HG03575 (cell line): ENCODE data around the gene AKNAD1.
"Not testable (repeated sequence)": the region's sequence is repeated elsewhere in the genome, so short reads cannot be mapped to it uniquely, and the experiment has no call there.

Experiments used
- ATAC-seq: cut with Tn5 transposase; IDR thresholded peaks from one replicate; pipeline ENCODE4 v1.9.1; 2021; ENCODE audit not compliant: unreplicated experiment, insufficient number of reproducible peaks, low FRiP score; ENCODE audit errors: extremely low read depth

Gene AKNAD1, protein sequence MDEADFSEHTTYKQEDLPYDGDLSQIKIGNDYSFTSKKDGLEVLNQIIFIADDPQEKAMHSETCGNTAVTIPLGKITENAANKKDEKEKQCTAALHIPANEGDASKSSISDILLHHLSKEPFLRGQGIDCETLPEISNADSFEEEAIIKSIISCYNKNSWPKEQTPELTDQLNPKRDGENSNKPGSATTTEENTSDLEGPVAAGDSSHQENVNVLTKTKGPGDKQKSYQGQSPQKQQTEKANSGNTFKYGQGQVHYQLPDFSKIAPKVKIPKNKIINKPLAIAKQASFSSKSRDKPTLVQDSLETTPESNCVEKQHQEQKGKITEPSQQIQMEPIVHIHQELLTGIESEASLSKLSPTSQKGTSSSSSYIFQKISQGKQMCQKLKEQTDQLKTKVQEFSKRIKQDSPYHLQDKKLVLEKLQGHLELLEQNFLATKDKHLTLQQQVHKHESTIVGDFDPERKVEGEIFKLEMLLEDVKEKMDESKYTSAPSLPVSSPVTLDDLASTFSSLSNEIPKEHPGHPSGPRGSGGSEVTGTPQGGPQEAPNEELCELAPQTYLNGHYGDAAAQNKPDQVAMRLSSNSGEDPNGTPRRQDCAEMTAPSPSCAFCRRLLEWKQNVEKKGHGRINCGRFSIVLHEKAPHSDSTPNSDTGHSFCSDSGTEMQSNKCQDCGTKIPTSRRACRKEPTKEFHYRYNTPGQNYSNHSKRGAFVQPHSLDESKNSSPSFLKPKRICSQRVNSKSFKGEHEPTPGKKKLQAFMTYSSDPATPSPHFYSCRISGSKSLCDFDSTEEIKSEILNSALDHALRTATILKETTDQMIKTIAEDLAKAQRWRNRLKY

DNA sequence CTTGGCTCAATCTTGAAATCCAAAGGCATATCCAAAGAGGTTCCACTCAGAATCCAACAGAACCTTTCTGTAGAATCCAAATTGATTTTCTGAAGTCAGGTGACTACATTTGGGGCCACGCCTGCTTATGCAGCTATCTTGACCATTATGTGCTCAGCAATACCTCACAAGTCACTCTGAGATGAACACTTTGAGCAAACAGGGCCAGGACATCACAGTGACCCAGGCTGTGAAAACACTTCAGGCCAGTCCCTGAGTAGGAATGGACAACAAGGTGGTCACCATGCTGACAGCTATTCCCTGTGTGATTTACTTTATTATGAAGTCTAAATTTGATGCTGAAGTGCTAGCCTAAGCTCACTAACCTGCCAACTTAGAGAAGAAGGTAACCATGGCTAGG, at the start of gene AKNAD1:
TSS of gene AKNAD1 (minus strand) at position 101 of the 400 bp plus-strand sequence. CDS start 4,430 bp downstream, outside the sequence.
- ATAC-seq = no peak

DNA sequence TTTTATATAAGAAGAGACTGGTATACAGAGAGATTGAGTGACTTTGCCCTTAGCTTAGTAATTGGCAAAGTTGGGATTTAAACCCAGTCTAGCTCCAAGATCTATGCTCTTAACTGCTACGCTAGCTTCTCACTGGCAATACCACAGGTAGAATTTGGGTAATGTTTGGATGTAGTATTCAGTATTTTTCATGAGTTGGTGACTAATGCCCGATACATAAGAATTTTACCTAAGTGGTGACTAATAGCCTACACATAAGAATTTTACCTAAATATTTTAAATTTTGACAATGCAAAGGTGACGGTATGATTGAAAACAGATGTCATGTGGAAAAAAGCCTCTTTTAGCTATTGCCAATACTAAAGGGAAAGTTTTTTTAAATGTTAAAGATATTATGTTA, 44.2 kb upstream of the AKNAD1 start:
- ATAC-seq = no peak

DNA sequence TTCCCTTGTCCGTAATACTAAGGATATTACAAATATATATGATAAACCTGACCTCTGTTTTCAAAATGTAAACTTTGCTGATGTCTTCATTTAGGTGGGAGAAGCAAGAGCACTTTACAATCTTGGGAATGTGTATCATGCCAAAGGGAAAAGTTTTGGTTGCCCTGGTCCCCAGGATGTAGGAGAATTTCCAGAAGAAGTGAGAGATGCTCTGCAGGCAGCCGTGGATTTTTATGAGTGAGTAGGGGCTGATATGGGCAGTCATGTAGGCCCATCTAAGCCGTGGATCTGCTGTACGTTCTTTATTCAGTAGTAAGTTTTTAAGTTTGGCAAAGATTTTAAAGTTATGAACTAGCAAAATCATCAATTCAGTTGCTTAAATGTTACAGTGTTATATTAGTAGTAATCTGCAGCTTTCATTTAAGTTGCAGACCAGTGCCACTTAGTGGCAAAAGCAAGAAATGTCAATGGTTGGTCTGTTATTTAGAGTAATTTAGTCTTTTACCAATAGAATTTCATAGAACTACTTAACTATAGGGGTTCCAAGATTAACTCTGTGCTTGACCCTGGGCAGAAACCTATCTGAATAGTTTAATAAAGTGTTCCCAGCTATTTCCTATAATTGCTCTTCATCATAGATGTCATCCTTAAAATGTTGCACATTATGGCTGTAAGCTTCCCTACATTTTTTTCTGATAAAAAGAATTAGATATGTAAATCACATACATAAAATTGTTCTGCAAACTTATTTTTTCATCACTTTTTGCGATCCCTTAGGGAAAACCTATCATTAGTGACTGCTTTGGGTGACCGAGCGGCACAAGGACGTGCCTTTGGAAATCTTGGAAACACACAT, 41.2 kb upstream of the AKNAD1 start:
- peak; percentile 68 for ATAC-seq

DNA sequence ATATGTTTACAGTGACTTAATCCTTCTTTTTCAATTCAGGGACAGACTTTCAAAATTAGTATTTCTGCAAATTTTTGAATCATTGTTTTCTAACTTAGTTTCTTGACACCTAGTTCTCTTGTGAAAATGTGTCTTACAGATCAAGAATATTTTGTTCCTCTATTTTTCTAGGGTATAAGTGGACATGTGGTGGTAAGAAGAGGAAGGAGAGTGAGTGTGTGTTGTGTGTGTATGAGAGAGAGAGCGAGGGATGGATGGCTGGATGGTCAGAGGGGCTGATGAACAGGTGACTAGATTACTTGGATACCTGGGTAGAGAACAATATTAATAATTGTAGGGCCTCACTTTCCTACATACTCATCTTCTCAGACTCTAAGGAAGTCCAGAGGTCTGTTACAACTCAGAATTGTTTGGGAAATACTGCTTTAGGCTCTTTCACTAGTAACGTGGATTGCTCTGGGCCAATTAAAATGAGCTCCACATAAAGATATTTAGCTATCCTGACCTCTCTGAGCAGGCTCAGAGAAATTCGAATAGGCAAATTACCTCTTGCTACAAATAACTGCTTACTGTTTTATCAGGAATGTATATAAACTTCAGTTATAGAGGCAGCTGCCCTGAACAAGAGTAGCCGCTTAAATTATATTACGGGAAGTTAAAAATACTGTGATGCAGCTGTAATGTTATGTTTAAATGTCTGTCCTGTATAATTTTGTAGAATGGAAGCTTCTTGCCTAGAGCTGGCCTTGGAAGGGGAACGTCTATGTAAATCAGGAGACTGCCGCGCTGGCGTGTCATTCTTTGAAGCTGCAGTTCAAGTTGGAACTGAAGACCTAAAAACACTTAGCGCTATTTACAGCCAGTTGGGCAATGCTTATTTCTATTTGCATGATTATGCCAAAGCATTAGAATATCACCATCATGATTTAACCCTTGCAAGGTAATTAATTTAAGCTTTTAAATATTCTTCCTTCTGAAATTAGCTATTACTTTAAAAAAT, 39.6 kb upstream of the AKNAD1 start:
- ATAC-seq = no peak

DNA sequence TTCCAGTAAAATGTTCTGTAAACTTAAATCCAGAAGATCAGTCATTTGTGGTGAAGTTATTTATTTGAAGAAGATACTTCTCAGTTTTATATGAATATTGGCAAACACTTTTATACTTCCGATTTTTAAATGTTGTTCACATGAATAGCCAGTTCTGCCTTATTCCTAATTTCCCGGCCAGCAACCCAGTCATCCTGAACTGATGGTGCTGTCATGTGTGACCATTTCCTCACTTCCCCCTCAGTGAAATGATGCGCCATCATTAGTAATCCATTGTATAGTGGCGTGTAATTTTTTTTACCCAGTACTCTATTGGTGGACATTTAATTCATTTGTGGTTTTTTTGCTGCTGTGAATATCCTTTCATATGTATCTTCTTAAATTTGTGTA, 36.2 kb upstream of the AKNAD1 start:
- ATAC-seq = no peak

DNA sequence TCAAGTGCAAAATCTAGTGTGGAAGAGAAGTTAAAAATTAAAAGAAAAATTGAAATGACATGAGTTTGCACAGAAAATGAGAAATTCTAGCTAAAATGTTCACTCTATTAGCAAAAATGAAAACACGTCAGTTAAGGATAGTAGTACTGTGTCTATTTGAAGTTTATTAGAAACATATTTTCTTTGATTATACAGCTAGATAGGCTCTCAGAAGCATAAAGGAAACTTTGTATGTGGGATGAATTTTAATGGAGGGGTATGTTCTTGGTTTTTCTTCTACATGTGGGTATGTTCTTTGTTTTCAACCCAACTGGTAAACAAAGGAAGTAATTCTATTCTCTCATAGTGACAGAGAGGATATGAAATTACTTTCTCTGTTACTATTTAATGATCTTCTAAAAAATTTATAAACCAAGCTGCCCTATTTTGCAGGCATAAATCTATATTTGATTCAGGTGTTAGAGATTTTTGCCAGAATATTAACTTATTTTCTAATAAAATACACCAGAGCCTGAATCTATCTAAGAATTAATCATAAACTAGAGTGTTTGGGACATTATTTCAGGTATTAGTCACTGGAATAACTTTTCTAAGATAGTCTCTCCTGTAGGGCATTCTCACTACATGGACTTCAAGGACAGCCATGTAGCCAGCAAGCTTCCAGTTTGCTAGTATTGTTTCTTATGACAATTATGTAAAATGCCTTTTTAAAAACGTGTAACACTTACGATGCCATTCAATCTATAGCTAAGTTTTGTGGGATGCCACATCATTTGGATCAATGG, 35.7 kb upstream of the AKNAD1 start:
- no peak for ATAC-seq

DNA sequence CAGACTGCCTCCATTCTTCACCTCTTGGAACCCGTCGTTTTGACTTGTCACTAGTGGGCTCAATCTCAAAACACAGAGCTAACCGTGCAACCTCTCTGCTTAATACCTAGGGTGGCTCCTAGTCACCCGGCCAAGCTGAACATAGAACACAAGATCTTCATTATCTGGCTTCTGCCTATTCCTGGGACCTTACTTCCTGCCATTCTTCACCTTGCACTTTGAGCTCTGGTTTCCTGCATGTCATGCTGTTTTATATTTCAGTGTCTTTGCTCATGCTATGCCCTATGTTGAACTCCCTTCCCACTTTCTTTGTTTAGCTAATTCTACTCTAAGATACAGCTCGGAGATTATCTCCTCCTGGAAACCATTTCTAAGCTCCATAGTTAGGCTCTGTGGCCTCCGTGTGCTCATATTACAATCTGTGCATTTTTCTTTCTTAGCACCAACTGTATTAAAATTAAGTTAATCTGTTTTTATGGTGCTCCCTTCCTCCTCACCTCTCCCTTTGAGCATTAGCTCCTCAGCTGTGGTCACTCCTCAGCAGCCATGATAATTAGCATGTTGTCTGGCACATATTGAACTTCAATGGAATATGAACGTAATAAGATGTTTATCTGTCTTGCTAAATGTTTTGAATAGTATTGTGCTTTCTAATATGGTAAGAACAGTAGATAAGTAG, 33.0 kb upstream of the AKNAD1 start:
- no peak for ATAC-seq

DNA sequence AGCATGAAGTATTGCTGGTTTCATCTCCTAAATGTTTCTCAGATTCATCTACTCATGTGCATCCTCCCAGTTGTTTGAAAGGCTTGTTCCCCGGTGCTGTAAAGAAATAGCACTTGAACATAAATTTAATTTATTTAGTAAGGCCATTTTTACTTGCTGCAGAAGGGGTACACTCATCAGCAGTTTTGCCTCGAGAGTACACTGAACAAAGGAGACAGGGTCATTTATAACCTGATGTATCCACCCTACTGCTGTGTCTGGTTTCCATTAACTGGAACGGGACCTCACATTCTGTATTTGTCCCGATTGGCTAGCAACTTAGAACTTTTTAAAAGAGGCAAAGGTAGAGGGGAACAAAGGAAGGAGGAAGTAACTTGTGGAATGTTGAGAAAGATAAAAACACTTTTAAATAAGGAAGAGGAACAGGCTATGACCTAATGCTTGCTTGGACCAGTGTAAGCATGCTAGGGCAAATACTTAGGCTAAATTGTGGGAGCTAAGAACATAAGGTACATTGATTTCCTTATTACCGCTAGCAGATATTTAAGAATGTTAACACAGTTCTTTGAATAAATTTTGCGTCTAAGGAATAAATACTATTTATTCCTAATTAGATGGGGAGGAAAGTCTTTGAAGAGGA, 32.2 kb upstream of the AKNAD1 start:
- ATAC-seq = not testable (repeated sequence)

DNA sequence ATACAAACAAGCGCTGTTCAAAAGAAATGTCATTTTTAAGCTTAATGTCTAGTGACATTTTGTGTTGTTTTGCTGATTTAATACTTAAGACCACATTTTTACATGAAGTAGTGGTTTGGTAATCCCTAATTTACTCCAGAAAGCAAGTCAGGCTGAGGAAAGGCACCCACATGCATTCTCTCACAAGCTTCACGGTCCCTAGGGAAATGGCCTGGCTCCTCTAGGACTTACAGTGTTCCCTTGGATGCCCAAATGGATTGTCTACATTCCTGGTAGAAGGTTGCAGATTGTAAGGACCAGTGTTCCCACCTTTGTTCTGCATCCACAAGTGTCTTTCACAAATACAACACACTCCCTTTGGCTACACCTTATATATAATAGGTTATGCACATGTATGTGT, 29.4 kb upstream of the AKNAD1 start:
- no peak for ATAC-seq

DNA sequence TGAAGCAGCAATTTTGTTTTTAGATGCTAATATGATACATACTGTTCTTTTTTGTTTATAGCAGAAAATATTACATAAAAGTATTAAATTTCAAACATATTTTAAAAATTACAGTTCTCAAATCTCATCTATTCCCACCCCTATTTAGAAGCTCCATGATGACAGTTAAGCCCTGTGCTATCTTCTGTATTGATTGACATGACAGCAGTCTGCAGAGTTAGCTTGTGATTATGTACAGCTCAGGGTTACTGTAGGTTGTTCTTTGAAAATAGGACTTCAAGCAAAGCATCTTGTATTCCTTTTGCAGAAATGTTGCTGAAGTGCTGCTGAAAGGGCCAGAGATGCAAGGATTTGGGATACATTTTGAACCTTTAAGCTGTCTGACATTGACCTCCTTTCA, 28.1 kb upstream of the AKNAD1 start:
- no peak for ATAC-seq

DNA sequence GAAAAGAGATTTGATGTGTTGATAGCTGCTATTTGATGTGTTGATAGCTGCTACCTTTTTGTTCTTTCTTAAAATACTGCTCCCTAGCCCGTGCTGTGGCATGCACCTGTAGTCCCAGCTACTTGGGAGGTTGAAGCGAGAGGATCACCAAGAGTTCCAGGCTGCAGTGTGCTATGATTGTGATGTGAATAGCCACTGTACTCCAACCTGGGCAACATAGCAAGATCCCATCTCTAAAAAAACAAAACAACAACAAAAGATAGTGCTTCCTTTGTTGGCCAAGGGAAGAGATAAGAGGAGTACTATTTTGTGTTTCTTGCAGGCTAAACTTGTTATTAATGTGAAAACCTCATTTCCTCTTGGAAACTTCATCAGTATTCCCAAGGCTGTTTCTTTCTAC, 25.9 kb upstream of the AKNAD1 start:
- ATAC-seq = no peak

DNA sequence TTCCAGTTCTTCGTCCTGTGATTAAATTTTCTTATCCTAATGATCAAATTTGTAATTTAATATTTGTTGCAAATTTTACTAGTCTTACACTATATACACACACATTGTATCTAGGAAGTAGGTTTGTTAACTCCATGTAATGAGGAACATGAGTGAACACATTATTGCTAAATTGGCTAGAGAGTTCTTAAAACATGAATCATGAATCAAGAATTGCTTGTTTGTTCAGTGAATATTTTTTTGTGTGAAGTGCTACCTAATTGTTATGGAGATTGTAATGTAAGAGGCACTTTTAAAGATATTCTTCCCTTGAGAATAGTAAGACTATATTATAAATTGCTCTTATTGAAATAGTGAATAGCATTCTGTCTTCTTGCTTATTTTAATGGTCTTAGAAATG, 24.5 kb upstream of the AKNAD1 start:
- no peak for ATAC-seq

DNA sequence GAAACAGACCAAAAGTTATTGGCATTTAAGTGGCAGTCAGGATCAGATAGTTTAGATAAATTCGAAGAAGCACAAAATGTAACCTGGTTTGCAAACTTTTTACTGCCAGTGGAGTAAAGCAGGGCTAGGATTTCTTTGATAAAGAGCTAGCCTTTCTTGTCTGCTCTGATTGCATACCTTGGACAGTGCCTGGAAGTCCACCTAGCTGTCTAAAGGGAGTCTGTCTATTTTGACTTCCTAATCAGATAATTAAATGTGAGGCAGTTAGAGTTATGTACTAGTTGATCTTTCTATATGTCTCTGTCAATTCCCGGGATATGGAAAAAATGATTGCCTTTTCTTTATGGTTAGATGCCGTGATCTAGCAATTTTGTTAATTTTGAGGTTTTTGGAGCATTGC, 24.0 kb upstream of the AKNAD1 start:
- no peak for ATAC-seq

DNA sequence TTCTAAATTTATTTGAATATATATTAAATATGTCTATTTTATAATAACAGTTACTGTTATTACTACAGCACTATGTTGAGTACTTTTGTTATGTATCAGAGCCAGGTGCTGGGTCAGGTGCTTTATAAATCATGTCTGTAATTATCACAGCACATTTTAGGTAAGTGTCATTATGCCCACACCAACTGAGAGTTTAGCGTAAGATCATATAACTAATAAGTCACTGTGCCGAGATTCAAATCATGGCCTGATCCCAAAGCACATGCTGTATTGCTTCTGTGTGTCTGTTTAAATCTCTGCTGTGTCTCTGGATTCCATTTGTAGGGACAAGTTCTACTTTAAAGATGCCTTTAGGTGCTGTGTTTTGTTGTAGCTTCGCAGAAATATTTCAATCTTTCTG, 21.8 kb upstream of the AKNAD1 start:
- ATAC-seq = no peak

DNA sequence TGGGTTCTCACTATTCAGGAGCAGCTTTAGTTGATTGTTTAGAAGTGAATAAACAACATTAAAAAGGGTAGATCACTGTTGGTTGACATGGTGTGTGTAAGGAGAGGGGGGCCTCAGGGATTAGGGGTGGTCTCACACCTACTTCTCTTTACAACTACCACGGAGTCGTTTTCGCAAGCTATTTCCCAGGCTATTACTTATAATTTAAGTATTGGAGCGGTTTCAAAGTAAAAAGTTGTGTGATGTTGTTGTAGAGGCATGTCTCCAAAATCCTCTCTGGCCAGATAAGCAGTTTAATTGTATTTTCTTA, 21.2 kb upstream of the AKNAD1 start:
- no peak for ATAC-seq

DNA sequence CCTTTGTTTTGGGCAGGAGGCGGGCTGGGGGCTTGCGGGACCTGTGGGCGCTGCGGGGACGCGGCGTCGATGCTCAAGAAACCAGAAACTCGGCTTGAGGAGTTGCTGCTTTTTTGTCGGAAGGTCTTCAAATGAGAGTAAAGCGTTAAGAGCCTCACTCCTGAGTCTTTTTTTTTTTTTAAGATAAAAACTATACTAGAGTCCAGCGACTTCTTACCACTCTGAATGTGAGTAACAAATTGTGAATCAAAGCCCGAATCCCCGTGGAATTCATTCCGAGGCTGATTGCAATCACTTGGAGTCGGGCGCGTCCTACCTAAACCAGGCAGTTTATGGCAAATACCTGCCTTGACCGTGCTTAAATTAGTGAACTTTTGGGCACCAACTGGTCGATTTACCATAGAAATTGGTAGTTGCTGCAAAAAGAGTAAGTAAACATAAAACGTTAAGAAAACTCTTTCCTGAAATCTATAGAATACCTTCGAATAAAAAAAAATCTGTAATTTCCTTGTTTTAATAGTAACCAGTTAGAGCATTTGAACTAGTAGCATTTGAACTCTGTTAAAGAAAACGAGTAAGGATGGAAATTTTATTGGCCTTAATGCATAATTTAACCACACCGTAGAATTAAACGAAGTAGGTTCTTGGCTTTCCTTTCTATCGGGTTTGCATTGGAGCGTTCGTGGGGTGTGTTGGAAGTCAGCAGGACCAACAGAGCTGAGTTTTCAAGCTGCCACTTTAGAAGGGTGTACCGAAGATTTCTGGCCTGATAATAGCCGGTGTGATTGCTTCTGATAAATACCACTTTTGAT, 20.7 kb upstream of the AKNAD1 start:
- ATAC-seq = no peak
